ENCODE data around the gene CATSPERD. TPM values are rescaled to one million over a fixed set of nuclear protein-coding genes. Genes with fewer than 3 reads are reported as not detected.

Gene CATSPERD
- total RNA-seq, 1 experiment from 2014 or later: not detected

DNA sequence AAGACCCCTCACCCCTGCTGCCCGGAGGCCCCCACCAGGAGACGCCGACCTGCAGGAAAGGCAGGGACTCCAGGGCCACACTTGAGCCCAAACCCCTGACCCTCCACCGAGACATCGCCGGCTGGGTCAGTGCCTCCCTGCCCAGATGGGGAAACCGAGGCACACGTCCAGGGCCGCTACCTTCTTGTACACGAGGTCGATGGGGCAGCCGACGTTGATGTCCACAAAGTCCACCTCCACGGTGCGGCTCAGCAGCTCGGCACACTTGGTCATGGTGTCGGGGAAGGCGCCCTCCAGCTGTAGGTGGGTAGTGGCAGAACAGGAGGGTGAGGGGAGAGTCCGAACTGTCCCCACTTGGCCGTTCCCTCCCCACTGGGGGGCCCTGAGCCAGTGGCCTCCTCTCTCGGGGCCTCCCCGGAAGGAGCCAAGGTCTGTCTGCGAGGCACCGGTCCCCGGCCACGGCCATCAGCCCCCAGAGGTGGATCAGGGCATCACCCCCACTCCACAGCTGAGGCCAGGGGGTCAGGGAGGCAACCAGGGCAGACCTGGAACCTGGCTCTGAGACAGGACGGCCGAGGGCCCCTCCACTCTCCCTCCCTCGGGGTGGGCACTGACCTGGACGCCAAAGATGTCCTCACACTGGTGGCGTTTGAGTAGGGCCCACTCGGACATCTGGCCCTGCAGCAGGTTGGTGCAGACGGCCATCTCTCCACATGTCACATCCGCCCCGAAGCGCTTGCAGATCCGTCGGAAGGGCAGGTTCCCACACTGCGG lies 67.2 kb downstream of the CATSPERD start:
- ATAC-seq (no peak), DNase-seq (no peak)
- BruUV-seq (replicated peaks): no TSS peak
- H3K27ac ChIP-seq (ENCODE audit: low read length): no peak overlapping the region
- TF ChIP-seq EZH2 (IDR thresholded peaks at IDR 0.05; ENCODE audit: low read length, unreplicated experiment): no peak
- TF ChIP-seq EZH2phosphoT487 (IDR thresholded peaks at IDR 0.05; ENCODE audit: borderline replicate concordance, low read length): no peak
- TF ChIP-seq, protein P1, sequence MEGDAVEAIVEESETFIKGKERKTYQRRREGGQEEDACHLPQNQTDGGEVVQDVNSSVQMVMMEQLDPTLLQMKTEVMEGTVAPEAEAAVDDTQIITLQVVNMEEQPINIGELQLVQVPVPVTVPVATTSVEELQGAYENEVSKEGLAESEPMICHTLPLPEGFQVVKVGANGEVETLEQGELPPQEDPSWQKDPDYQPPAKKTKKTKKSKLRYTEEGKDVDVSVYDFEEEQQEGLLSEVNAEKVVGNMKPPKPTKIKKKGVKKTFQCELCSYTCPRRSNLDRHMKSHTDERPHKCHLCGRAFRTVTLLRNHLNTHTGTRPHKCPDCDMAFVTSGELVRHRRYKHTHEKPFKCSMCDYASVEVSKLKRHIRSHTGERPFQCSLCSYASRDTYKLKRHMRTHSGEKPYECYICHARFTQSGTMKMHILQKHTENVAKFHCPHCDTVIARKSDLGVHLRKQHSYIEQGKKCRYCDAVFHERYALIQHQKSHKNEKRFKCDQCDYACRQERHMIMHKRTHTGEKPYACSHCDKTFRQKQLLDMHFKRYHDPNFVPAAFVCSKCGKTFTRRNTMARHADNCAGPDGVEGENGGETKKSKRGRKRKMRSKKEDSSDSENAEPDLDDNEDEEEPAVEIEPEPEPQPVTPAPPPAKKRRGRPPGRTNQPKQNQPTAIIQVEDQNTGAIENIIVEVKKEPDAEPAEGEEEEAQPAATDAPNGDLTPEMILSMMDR (conservative IDR thresholded peaks at IDR 0.05; ENCODE audit: low read depth, low read length): no peak
- H3K79me2 ChIP-seq (ENCODE audit: low read length): peaks cover 15% of the 10 kb centered on the region
- no peak overlapping the region for H3K4me3 ChIP-seq (ENCODE audit: low read length)
- H3K9me2 ChIP-seq (replicated peaks; ENCODE audit: low read length): no peaks in the 10 kb centered on the region
- H3F3A ChIP-seq (ENCODE audit: low read length, unreplicated experiment): no peaks in the 10 kb centered on the region
- no peaks in the 10 kb centered on the region for H3K9me3 ChIP-seq (ENCODE audit: low read length)
- ChIA-PET POLR2A (ENCODE audit: unreplicated experiment) (no interaction called here), CTCF (no interaction called here)
- no peak overlapping the region for H2AFZ ChIP-seq (ENCODE audit: low read length)
- intact Hi-C loops (cut with micrococcal nuclease): no loop called here
- no peak overlapping the region for H3K4me2 ChIP-seq (ENCODE audit: low read length)
- 0 out of 2 replicates have a peak, but pooled peaks cover 4% of the 10 kb centered on the region for H4K20me1 ChIP-seq (ENCODE audit: low read length)
- no peaks in the 10 kb centered on the region for H3K27me3 ChIP-seq (ENCODE audit: low read length)
- no peak overlapping the region for H3K9ac ChIP-seq (ENCODE audit: low read length)
- peaks cover 45% of the 10 kb centered on the region for H3K36me3 ChIP-seq (ENCODE audit: low read depth, low read length)
- H3K4me1 ChIP-seq (ENCODE audit: insufficient read depth, low read length): peaks cover 8% of the 10 kb centered on the region

DNA sequence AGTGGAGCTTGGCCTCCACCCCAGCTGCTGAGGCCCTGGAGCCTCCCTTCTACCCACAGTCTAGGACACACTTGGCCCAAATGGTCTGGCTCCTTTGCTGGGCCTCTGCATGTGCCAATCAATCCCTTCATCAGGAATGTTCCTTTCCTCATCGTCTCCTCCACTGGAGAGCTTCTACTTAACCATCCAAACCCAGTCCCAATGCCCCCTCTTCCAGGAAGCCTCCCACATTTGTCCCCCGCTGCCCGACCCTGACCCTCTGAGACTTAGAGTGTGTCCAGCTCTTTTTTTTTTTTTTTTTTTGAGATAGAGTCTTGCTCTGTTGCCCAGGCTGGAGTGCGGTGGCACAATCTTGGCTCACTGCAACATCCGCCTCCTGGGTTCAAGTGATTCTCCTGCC lies 68.0 kb downstream of the CATSPERD start:
- no peak overlapping the region for H3K4me3 ChIP-seq (ENCODE audit: low read length)

More for the DNA sequence above, 68.0 kb downstream of the CATSPERD start:
- Histone ChIP-seq H3K4me1 (ENCODE audit: insufficient read depth, low read length) (peaks cover 8% of the 10 kb centered on the region), H3K36me3 (ENCODE audit: low read depth, low read length) (peaks cover 45% of the 10 kb centered on the region), H3K4me2 (ENCODE audit: low read length) (no peak overlapping the region), H2AFZ (ENCODE audit: low read length) (no peak overlapping the region), H3F3A (ENCODE audit: low read length, unreplicated experiment) (no peaks in the 10 kb centered on the region), H3K9ac (ENCODE audit: low read length) (no peak overlapping the region), H3K9me2 (replicated peaks; ENCODE audit: low read length) (no peaks in the 10 kb centered on the region), H3K79me2 (ENCODE audit: low read length) (peaks cover 15% of the 10 kb centered on the region), H3K9me3 (ENCODE audit: low read length) (no peaks in the 10 kb centered on the region), H4K20me1 (ENCODE audit: low read length) (0 out of 2 replicates have a peak, but pooled peaks cover 4% of the 10 kb centered on the region), H3K27me3 (ENCODE audit: low read length) (no peaks in the 10 kb centered on the region), H3K27ac (ENCODE audit: low read length) (no peak overlapping the region)
- TF ChIP-seq EZH2phosphoT487 (IDR thresholded peaks at IDR 0.05; ENCODE audit: borderline replicate concordance, low read length): no peak
- TF ChIP-seq EZH2 (IDR thresholded peaks at IDR 0.05; ENCODE audit: low read length, unreplicated experiment): no peak
- TF ChIP-seq, protein P1 (conservative IDR thresholded peaks at IDR 0.05; ENCODE audit: low read depth, low read length): no peak
- CTCF ChIA-PET: no interaction called here
- DNase-seq (no peak), ATAC-seq (no peak)
- no TSS peak for BruUV-seq (replicated peaks)
- POLR2A ChIA-PET (ENCODE audit: unreplicated experiment): interaction anchor here (0.5 kb wide), 1 partner anchor 68 kb away, joined by 4 read pairs; no protein-coding TSS in a partner anchor
- intact Hi-C loops (cut with micrococcal nuclease): no loop called here
